ENCODE results near the gene LCN10. TPM values are rescaled to one million over a fixed set of nuclear protein-coding genes. Genes with fewer than 3 reads are reported as not detected.

LCN10 gene
- polyA plus RNA-seq, 2 of the 4 experiments (the other 2 are of a cell fraction): not detected

DNA sequence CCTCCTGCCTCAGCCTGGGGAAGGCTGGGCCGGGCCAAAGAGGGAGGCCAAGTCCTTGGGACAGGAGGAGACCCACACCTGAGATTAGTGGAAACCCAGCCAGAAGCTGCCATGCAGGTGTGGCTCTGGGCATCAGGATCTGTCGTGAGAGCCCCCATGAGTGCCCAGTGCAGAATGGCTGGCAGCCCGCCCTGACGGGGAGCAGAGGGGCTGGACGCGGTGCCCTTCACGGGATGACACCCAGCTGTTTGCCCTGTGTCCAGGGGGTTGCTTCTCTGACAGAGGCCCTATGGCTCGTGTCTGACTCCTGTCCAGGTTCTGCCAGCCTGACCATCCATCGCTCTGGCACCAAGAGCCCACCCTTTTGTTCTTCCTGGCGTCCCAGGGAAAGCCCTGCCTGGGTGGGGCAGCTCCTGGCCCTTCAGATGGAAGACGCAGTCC is 21.8 kb downstream of the LCN10 start:
- H3K4me3 ChIP-seq: no peak overlapping the region
- FAIRE-seq (no peak), ATAC-seq (peak; percentile 2; a peak in 4 of 6 replicates), DNase-seq (ENCODE audit: low read depth in 1 of 2, low spot score in 1 of 2) (no peak)
- H3K4me2 ChIP-seq: no peak overlapping the region
- ChIA-PET POLR2A (no interaction called here), CTCF (interaction anchor here (0.7 to 4.7 kb wide), 11 partner anchors 8 to 357 kb away, joined by 3 to 25 read pairs (median 3); partner anchors contain the start of gene DNLZ)
- H3K9me3 ChIP-seq: no peaks in the 10 kb centered on the region
- no peak overlapping the region for H3K27ac ChIP-seq
- WGBS (ENCODE audit: missing lambda C conversion rate): 70% methylated on average over 10 of the region's 11 CpGs
- peaks cover 68% of the 10 kb centered on the region for H3K4me1 ChIP-seq
- no peak for TF ChIP-seq RARB (CRISPR knock-in tag; IDR thresholded peaks at IDR 0.05)
- no peak for TF ChIP-seq NPAS2 (CRISPR knock-in tag; IDR thresholded peaks at IDR 0.05; ENCODE audit: borderline replicate concordance)
- TF ChIP-seq PBX3 (IDR thresholded peaks at IDR 0.05): 0 out of 2 replicates have a peak, but pooled peaks have one; percentile 40
- TF ChIP-seq HMGXB4 (CRISPR knock-in tag; IDR thresholded peaks at IDR 0.05; ENCODE audit: borderline replicate concordance): no peak
- no peak for TF ChIP-seq RAD21 (conservative IDR thresholded peaks at IDR 0.05 in 1 of 2, IDR thresholded peaks at IDR 0.05 in 1 of 2)
- TF ChIP-seq KDM5A (IDR thresholded peaks at IDR 0.05): no peak
- TF ChIP-seq KDM1A (IDR thresholded peaks at IDR 0.05; ENCODE audit: low read depth): no peak
- TF ChIP-seq CBX2 (IDR thresholded peaks at IDR 0.05; ENCODE audit: borderline replicate concordance, low read depth): no peak
- TF ChIP-seq ZNF302 (CRISPR knock-in tag; IDR thresholded peaks at IDR 0.05): no peak

GRCh38 chr9:136720251-136720897 is 22.4 kb downstream of the LCN10 start:
- no peak for FAIRE-seq
- Histone ChIP-seq H3K9me3 (no peaks in the 10 kb centered on the region), H3K4me1 (peaks cover 63% of the 10 kb centered on the region), H3K27ac (no peak overlapping the region), H3K4me3 (no peak overlapping the region), H3K4me2 (no peak overlapping the region)
- 73% methylated on average over 19 of the region's 20 CpGs for WGBS (ENCODE audit: missing lambda C conversion rate)
- ChIA-PET CTCF (interaction anchor here (0.7 to 4.7 kb wide), 6 partner anchors 9 to 50 kb away, joined by 3 to 25 read pairs (median 3); no protein-coding TSS in a partner anchor), POLR2A (interaction anchor here (2.0 kb wide), 1 partner anchor 8 kb away, joined by 17 read pairs; no protein-coding TSS in a partner anchor)
- no peak for TF ChIP-seq BHLHE40 (IDR thresholded peaks at IDR 0.05; ENCODE audit: low read depth, low read length)
- TF ChIP-seq, protein P1, sequence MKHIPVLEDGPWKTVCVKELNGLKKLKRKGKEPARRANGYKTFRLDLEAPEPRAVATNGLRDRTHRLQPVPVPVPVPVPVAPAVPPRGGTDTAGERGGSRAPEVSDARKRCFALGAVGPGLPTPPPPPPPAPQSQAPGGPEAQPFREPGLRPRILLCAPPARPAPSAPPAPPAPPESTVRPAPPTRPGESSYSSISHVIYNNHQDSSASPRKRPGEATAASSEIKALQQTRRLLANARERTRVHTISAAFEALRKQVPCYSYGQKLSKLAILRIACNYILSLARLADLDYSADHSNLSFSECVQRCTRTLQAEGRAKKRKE (CRISPR knock-in tag; IDR thresholded peaks at IDR 0.05; ENCODE audit: low read depth): no peak
- TF ChIP-seq CHD2 (IDR thresholded peaks at IDR 0.05; ENCODE audit: low read length, partially characterized antibody): no peak
- TF ChIP-seq, protein P2, sequence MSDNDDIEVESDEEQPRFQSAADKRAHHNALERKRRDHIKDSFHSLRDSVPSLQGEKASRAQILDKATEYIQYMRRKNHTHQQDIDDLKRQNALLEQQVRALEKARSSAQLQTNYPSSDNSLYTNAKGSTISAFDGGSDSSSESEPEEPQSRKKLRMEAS (IDR thresholded peaks at IDR 0.05): no peak
- no peak for TF ChIP-seq MYC (IDR thresholded peaks at IDR 0.05; ENCODE audit: borderline replicate concordance, low read length)
- TF ChIP-seq ZC3H11A (IDR thresholded peaks at IDR 0.05): no peak
- TF ChIP-seq KDM1A (IDR thresholded peaks at IDR 0.05; ENCODE audit: low read depth): no peak
- no peak for DNase-seq (ENCODE audit: low read depth in 1 of 2, low spot score in 1 of 2)
- peak; percentile 4 to 12; a peak in 3 of 6 replicates for ATAC-seq

- no peak overlapping the region for H3K4me2 ChIP-seq
- POLR2A ChIA-PET: interaction anchor here (0.6 to 2.0 kb wide), 3 partner anchors 9 to 231 kb away, joined by 3 to 17 read pairs (median 3); no protein-coding TSS in a partner anchor
- 47% methylated on average over 12 of the region's 24 CpGs for WGBS (ENCODE audit: missing lambda C conversion rate)
- DNase-seq (ENCODE audit: low read depth in 1 of 2, low spot score in 1 of 2): peak in 1 of 2 experiments; percentile 50
- CTCF ChIA-PET: interaction anchor here (0.8 to 4.7 kb wide), 5 partner anchors 10 to 48 kb away, joined by 3 to 25 read pairs (median 5); no protein-coding TSS in a partner anchor
- H3K9me3 ChIP-seq: no peaks in the 10 kb centered on the region
- H3K27ac ChIP-seq: peak overlapping the region in 1 of 2 experiments; percentile 40; a peak in 3 of 6 replicates
- no peak overlapping the region for H3K4me3 ChIP-seq
- TF ChIP-seq PHF8 (IDR thresholded peaks at IDR 0.05; ENCODE audit: borderline replicate concordance, low read depth) (no peak), RNF2 (IDR thresholded peaks at IDR 0.05; ENCODE audit: borderline replicate concordance, low read depth) (no peak), TFCP2L1 (CRISPR knock-in tag; IDR thresholded peaks at IDR 0.05) (no peak), HOXB5 (CRISPR knock-in tag; IDR thresholded peaks at IDR 0.05) (no peak), GATA3 (IDR thresholded peaks at IDR 0.05; ENCODE audit: borderline replicate concordance) (no peak), CEBPB (IDR thresholded peaks at IDR 0.05) (no peak), SMC3 (IDR thresholded peaks at IDR 0.05) (no peak), CHD4 (IDR thresholded peaks at IDR 0.05; ENCODE audit: borderline replicate concordance) (no peak), JUN (IDR thresholded peaks at IDR 0.05) (no peak; a peak in 1 of 5 replicates), CBX2 (IDR thresholded peaks at IDR 0.05; ENCODE audit: borderline replicate concordance, low read depth) (no peak)
- TF ChIP-seq, protein P2 (IDR thresholded peaks at IDR 0.05): no peak
- ATAC-seq: peak; percentile 32 to 56
- no peak for FAIRE-seq
- peaks cover 54% of the 10 kb centered on the region for H3K4me1 ChIP-seq
Observed at GRCh38 chr9:136719195-136719880, 23.4 kb downstream of the LCN10 start.

Measured in A549 (cell line).